H1 (cell line): ENCODE data around the gene ACO1.

ENCODE experiments used
- CTCF ChIP-seq, 3 experiments: IDR thresholded peaks; 1 replicate in 2 of 3; 2 replicates in 1 of 3; pipeline versions ENCODE4 v1.5.1 to v1.6.1; 2011; ENCODE audit warnings: low read length in 3 of 3, mild to moderate bottlenecking in 3 of 3, inconsistent platforms in 2 of 3, low read depth in 1 of 3, moderate library complexity in 1 of 3; ENCODE audit not compliant: insufficient read depth in 1 of 3; ENCODE audit errors: control extremely low read depth in 1 of 3
- SIN3A ChIP-seq, 2 experiments: IDR thresholded peaks in 1 of 2; conservative IDR thresholded peaks in 1 of 2; 2 replicates each; pipeline ENCODE4 v1.6.1; 2011 to 2012; ENCODE audit warnings: low read length in 2 of 2, improper control_type of control experiment in 1 of 2, low read depth in 1 of 2, mild to moderate bottlenecking in 1 of 2

GRCh38 chr9:32395510-32396216 lies 11.2 kb downstream of the ACO1 start:
- TF ChIP-seq CTCF (IDR thresholded peaks at IDR 0.05; ENCODE audit: control extremely low read depth in 1 of 3, insufficient read depth in 1 of 3, low read depth in 1 of 3, low read length in 3 of 3) (peak in 2 of 3 experiments; percentile 22 to 46; a peak in 2 of 4 replicates), SIN3A (conservative IDR thresholded peaks at IDR 0.05 in 1 of 2, IDR thresholded peaks at IDR 0.05 in 1 of 2; ENCODE audit: low read depth in 1 of 2, low read length in 2 of 2) (no peak)
